DMS114 treated with DMSO at 0.1 percent for 48 hours (cell line): ENCODE measurements around the gene E2F1.
"Not testable (repeated sequence)": the region's sequence is repeated elsewhere in the genome, so short reads cannot be mapped to it uniquely, and the experiment has no call there.

Source experiments
- DNase-seq: peaks from one replicate; lab custom pipeline; 2025; ENCODE audit not compliant: unreplicated experiment; lab: John Stamatoyannopoulos, UW

Gene E2F1

DNA sequence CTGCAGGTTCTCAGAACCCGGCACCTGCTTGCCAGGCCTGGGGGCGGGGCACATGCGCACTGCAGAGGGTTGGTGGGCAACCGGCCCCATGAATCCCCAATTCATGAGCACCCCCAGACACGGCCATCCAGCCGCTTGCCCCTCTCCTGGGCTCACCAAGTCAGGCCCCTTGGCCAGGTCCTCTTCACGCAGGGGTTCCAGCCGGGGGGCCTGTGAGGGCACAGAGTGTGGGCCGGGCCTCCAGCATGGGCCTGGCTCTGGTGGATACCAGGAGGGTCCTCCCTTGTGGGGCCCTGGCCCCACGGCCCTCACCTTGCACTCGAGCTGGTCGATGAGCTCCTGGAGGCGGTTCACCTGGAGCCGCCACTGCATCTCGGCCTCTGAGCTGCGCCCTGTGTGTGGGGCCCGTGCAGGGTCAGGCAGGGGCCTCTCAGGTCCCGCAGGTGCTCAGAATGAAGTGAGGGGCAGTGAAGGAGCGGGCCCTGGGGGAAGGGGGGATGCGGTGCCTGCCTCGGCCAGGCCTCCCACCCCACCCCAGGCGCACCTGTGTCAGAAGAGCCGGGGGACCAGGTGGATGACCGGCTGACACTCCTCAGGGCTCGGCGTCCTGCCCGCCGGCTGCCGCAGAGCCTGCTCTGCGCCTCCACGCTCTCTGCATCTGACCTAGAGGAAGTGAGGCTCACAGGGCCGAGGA lies 26.7 kb downstream of the E2F1 start:
- DNase-seq = no peak

GRCh38 chr20:33658929-33659328 lies 27.3 kb downstream of the E2F1 start:
- no peak for DNase-seq

DNA sequence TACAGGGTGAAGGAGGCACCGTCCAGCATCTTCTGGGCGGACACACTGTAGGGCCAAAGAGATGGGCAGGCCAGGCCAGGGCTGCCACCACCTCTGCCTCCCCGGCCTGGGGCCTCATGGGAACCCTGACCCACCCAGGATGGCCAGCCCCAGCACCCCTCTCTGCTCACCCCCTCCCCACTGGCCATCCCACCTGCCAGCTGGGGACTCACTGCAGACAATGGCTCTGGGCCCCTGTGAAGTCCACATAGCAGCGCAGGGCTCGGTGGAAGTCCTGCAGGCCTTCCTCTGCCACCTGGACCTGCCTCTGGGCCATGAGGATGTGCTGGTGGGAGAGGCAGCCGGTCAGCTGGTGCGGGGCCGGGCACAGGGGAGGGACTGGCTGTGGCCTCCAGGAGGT lies 27.7 kb downstream of the E2F1 start:
- no peak for DNase-seq

DNA sequence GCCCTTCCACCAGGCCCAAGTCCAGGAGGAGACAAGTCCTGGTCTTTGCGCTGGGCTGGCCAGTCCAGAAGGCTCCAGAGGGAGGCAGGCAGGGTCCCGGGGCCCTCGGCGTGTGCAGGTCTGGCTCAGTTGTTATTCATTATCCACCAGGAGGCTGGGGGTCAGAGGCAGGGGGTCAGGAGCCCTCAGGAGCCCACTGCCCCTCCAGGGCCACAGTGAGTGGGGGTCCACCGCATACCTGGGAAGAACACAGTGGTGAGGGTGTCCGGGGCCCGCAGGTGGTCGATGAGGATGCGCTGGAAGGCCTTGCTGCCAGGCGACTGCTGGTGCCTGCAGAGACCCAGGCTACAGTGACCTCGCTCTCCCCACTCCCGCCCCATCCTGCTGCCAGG lies 28.5 kb downstream of the E2F1 start:
- no peak for DNase-seq

DNA sequence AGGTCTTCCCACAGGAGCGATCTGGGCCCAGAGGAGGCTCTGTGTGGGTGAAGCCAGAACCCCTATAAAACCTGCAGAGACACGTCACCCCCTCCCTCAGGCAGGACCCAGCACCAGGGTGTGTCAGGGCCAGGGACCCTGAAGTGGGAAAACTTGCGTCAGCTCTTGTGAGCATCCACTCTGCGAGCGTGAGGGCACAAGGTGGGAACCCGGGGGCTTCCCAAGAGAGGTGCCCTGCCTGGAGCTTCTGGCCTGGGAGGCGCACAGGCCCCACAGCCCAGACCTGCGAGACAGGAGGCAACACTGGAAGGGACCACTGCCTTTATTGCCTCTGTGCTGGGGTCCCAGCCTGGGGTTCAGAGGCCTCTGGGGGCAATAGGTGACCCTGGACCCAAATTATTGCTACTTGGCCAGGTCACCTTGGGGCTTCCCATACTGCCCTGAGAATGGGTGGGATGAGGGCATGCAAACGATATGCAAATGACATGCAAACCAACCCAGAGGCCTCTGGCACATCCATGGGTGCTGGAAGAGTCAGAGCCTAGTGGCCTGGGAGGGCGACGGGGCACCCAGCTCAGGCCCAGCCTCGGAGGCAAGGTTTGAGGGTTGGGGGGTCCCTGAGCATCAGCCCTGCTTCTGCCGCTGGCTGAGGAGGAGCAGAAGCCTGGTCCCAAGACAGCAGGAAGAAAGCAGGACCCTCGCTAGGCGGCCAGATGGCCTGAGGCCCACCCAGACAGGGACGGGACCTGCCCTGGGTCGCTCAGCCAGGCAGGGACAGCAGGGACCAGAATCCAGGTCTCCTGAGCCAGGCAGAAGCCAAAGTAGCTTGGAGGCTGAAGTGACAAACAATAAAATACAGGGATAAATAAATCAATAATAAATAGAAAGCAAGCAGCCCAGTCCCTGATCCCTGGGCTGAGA lies 29.1 kb downstream of the E2F1 start:
- DNase-seq = no peak

DNA sequence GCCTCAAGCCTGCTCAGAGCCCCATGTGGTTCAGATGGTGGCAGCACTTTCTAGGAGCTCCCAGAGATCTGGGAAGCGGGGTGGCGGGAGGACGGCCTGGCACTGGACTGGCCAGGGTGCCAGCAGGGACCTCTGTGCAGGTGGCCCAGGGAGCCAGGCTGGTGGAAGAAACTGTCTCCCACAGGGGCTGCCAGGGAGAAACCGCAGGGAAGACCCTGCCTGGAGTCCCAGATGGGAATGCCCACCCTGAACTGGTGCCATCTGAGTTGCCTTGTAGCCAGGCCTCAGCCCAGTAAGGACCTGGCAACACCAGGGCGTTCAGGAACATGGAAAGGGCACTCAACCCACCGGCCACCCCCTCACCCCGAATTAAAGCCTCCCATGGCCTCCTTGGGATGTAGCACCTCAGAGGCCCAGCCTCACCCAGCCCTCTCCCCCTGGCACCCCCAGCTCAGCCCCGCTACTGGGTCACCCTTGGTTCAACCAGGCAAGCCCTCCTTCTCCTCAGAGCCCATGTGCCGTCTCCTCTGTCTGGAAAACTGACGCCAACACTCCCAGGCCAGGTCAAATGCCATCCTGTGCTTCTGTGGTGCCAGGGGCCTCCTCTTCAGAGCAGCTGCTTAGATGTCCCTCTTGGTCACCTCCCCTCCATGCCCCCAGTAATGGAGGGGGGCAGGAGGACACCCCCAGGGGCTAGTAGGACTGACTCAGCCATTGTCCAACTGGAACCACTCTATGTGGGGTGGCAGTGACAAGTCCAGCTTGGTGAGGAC lies 30.0 kb downstream of the E2F1 start:
- no peak for DNase-seq

DNA sequence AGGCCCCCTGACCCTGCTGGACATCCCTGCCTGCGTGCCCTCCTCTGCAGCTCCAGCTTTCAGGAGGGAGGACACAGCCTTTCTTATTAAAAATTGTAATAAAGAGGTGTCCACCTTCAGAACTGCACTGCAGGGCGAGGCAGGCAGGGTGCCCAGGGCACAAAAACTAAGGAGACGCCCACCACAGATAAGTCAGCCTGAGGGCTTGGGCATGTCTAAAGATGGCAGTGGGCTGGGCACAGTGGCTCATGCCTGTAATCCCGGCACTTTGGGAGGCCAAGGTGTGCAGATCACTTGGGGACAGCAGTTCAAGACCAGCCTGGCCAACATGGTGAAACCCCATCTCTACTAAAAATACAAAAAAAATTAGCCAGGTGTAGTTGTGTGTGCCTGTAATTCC lies 31.0 kb downstream of the E2F1 start:
- DNase-seq = no peak

DNA sequence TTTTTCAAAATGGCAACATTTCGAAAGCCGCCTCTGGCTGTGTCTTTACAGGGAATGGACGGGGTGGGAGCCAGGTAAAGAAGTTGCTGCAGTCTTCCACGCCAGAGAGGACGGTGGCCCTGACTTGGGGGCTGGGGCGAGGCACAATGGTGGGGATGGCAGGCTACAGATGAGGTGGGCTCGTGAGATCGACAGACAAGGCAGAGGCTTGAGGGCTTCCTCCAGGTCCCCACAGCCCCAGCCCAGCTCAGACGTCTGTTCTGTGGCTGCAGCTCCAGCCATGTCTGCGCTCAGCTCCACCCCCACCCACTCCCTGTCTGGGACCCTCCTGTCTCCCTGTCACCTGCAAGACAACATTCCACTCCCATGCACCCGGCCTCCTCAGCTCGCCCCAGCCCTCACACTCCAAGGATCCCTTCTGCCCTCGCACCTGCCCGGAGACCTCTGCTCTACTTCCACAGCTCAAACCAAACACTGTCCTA lies 31.5 kb downstream of the E2F1 start:
- no peak for DNase-seq

- DNase-seq = no peak
These were observed 32.1 kb downstream of the E2F1 start for GRCh38 chr20:33653900-33654596.

DNA sequence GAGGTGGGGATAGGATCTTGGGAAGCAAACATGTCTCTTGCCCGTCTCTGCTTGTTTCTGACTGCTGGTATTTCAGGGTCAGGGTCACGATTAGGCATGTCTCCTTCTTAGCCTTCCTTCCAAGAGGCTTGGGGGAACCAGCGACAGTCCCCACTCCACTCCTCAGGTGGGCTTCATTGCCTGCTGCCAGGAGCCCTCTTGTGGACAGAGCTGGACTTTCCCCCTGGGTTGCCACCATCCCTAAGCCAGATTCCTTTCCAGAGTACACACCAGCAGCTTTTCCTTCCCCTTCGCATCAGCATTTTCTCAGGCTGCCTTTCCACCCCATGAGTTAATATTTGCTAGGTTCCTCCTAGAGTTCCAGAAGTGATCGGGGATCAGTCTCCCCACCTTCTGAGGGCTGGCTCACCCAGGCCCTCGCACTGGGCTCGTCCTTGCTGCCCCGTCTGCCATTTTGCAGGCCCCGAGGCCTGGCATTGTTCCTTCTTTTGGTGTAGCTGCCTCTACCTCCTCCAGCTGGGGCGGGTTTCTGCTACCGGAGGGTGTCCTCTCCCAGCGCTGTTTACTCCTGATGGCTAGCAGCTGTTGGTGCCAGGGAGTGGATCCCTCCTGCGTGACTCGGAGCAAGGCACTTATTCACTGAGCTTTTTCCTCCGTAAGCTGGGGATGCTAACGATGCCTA lies 32.8 kb downstream of the E2F1 start:
- DNase-seq = peak; percentile 54

- DNase-seq = no peak
These were observed 34.6 kb downstream of the E2F1 start for GRCh38 chr20:33651562-33652048.

GRCh38 chr20:33650753-33651561 lies 35.2 kb downstream of the E2F1 start:
- DNase-seq = no peak

DNA sequence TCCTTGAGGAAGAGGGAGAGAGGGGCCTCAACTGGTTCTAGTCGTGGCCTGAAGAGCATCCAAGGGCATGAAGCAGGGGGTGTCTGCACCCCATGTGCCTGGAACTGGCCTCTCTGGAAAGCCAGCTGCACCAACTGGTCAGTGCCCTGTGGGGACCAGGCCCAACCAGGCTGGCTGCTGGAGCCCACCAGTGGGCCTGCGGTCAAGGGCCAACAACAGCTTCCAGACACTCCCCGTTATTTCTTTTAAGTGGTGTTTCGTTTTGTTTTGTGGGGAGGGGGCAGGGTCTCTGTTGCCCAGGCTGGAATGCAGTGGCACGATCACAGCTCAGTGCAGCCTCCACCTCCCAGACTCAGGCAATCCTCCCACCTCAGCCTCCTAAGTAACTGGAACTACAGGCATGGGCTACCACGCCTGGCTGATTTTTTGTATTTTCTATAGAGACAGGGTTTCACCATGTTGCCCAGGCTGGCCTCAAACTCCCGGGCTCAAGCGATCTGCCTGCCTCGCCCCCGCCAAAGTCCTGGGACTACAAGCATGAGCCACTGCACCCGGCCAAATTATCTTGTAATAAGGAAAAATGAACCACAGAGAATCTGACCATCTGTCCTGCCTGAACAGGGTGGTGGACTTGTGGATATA lies 36.0 kb downstream of the E2F1 start:
- no peak for DNase-seq

DNA sequence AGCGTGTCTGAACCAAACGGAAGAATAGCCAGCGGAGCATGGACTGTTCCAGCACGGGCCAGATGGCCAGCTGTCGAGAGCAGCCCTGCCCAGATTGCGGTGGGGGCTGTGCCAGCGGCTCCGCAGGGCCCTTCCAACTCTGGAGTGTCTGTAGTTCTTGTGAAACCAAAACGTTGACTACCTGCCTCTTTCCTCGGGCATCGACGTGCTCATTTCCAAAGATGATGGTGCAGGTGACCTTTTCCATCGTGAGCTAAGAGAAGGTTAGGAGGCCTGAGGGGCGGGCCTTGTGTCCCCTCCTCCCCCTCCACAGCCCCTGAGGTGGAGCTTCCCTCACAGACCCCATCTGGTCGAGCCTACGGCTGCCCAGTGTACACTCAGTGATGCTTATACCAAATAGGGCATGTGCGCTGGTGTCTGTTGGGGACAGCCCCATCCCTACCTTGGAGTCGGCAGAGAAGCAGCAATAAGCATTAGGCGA lies 36.9 kb downstream of the E2F1 start:
- DNase-seq = no peak

DNA sequence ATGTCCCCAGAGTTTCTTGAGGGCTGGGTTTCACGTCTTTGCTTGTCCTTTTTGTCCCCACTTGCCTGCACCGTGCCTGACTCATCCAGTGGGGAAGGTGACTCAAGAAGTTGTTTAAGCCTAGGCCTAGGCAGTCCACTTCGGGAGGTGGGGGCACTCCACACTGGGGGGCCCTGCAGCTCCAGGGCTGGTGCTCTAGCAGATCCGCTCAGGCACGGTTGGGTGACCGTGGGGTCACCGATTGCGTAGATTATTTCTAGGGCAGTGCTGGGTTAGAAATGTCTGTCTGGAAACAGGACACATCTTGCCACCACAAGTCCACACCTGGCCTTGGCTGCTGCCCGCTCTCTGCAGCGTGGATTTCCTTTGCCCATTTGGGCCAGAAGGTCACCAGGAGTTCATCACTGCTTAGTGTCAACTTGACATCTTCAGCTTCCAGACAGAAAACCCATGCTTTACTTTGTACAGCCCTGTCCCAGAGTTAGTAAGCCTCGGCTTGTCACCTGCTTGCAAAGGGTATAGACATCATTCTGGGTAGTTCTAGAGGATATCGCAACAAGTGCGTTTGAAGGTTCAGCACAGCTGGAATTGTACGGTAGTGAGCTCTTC lies 37.7 kb downstream of the E2F1 start:
- no peak for DNase-seq

- no peak for DNase-seq
These were observed 38.4 kb downstream of the E2F1 start for GRCh38 chr20:33647603-33648395.

GRCh38 chr20:33646959-33647602 lies 39.1 kb downstream of the E2F1 start:
- not testable (repeated sequence) for DNase-seq
